Nephron progenitor cell (in vitro differentiated cells): ENCODE data around the gene UBE2I.
"Not testable (repeated sequence)": the region's sequence is repeated elsewhere in the genome, so short reads cannot be mapped to it uniquely, and the experiment has no call there.

Experiments used
- DNase-seq: peaks from one replicate; pipeline ENCODE4 v3.0.0; 2021
- H3K27ac Mint-ChIP-seq: 2 replicates; pipeline ENCODE4 v1.8.0; 2021; ENCODE audit warnings: mild to moderate bottlenecking, moderate library complexity, mixed read lengths
- H3K27me3 Mint-ChIP-seq: 2 replicates; pipeline ENCODE4 v1.8.0; 2021; ENCODE audit warnings: mild to moderate bottlenecking, low read depth, mixed read lengths; ENCODE audit not compliant: poor library complexity
- H3K36me3 Mint-ChIP-seq: 2 replicates; pipeline ENCODE4 v1.8.0; 2021; ENCODE audit warnings: low read depth, mixed read lengths
- H3K4me1 Mint-ChIP-seq: 2 replicates; pipeline ENCODE4 v1.8.0; 2021; ENCODE audit warnings: mixed read lengths
- H3K4me3 Mint-ChIP-seq: 2 replicates; pipeline ENCODE4 v1.8.0; 2021; ENCODE audit warnings: mild to moderate bottlenecking, moderate library complexity, mixed read lengths
- H3K9me3 Mint-ChIP-seq: 2 replicates; pipeline ENCODE4 v1.8.0; 2021; ENCODE audit warnings: mild to moderate bottlenecking, moderate library complexity, mixed read lengths
- CTCF ChIP-seq: fragments of 200-600 bp; sonication (generic); IDR thresholded peaks from 2 replicates; pipeline ENCODE4 v1.5.0; 2021; ENCODE audit warnings: antibody characterized with exemption

UBE2I gene

GRCh38 chr16:1326391-1326790, 17.0 kb downstream of the UBE2I start:
- peak overlapping the region; percentile 88 for H3K27ac Mint-ChIP-seq
- H3K36me3 Mint-ChIP-seq: peaks cover 13% of the 10 kb centered on the region
- peaks cover 6% of the 10 kb centered on the region for H3K4me1 Mint-ChIP-seq
- no peak overlapping the region for H3K4me3 Mint-ChIP-seq
- no peak for DNase-seq
- peaks cover 11% of the 10 kb centered on the region for H3K27me3 Mint-ChIP-seq
- no peak for TF ChIP-seq CTCF
- H3K9me3 Mint-ChIP-seq: no peaks in the 10 kb centered on the region

- H3K4me1 Mint-ChIP-seq: peaks cover 12% of the 10 kb centered on the region
- no peak overlapping the region for H3K4me3 Mint-ChIP-seq
- peaks cover 13% of the 10 kb centered on the region for H3K36me3 Mint-ChIP-seq
- no peak for TF ChIP-seq CTCF
- H3K27ac Mint-ChIP-seq: peak overlapping the region; percentile 88
- DNase-seq: no peak
- H3K9me3 Mint-ChIP-seq: no peaks in the 10 kb centered on the region
- peaks cover 18% of the 10 kb centered on the region for H3K27me3 Mint-ChIP-seq
Measured at GRCh38 chr16:1326946-1327618, 17.6 kb downstream of the UBE2I start.

GRCh38 chr16:1327619-1327947, 18.1 kb downstream of the UBE2I start:
- no peak overlapping the region for H3K4me3 Mint-ChIP-seq
- no peak for TF ChIP-seq CTCF
- no peak for DNase-seq
- H3K4me1 Mint-ChIP-seq: peaks cover 12% of the 10 kb centered on the region
- H3K27ac Mint-ChIP-seq: no peak overlapping the region
- peaks cover 13% of the 10 kb centered on the region for H3K36me3 Mint-ChIP-seq
- peaks cover 23% of the 10 kb centered on the region for H3K27me3 Mint-ChIP-seq
- no peaks in the 10 kb centered on the region for H3K9me3 Mint-ChIP-seq

GRCh38 chr16:1328136-1328535, 18.7 kb downstream of the UBE2I start:
- not testable (repeated sequence) for H3K4me3 Mint-ChIP-seq, DNase-seq, H3K9me3 Mint-ChIP-seq, H3K27ac Mint-ChIP-seq
- Mint-ChIP-seq H3K4me1 (peaks cover 12% of the 10 kb centered on the region), H3K27me3 (peaks cover 26% of the 10 kb centered on the region), H3K36me3 (peaks cover 13% of the 10 kb centered on the region)

- H3K36me3 Mint-ChIP-seq, H3K9me3 Mint-ChIP-seq, H3K27ac Mint-ChIP-seq, H3K4me3 Mint-ChIP-seq, DNase-seq: not testable (repeated sequence)
- Mint-ChIP-seq H3K4me1 (peaks cover 12% of the 10 kb centered on the region), H3K27me3 (peaks cover 26% of the 10 kb centered on the region)
Measured at GRCh38 chr16:1328961-1329360, 19.5 kb downstream of the UBE2I start.

GRCh38 chr16:1330260-1330914, 21.0 kb downstream of the UBE2I start:
- Mint-ChIP-seq H3K4me3 (no peak overlapping the region), H3K27ac (no peak overlapping the region), H3K9me3 (no peaks in the 10 kb centered on the region), H3K4me1 (peaks cover 12% of the 10 kb centered on the region), H3K36me3 (no peaks in the 10 kb centered on the region), H3K27me3 (peaks cover 40% of the 10 kb centered on the region)
- TF ChIP-seq CTCF: peak; percentile 50
- DNase-seq: no peak
